Calu3 (cell line): ENCODE results near the gene EHBP1L1. TPM values are rescaled to one million over a fixed set of nuclear protein-coding genes. Genes with fewer than 3 reads are reported as not detected.
A peak's percentile ranks its signal among the peaks of the same experiment; 100 is the strongest.

Source experiments
- BruUV-seq: library from RNA; stranded (reverse); fragments of 400-500 nt; replicated peaks from 2 replicates; lab custom pipeline; 2021; lab: Mats Ljungman, UMichigan
- CTCF ChIA-PET: fragments of 300-600 bp; sonication (Branson Sonifier 250); formaldehyde crosslinking; loops from one replicate; lab custom pipeline; 2022; ENCODE audit warnings: antibody characterized with exemption; lab: Charles Lee
- DNase-seq: peaks from one replicate; pipeline ENCODE4 v3.0.0; 2022
- H3K27ac Mint-ChIP-seq: one replicate; pipeline ENCODE4 v1.8.0; 2022; ENCODE audit warnings: mixed read lengths; ENCODE audit not compliant: unreplicated experiment
- H3K27me3 Mint-ChIP-seq: one replicate; pipeline ENCODE4 v1.8.0; 2022; ENCODE audit warnings: mixed read lengths; ENCODE audit not compliant: unreplicated experiment
- H3K36me3 Mint-ChIP-seq: one replicate; pipeline ENCODE4 v1.8.0; 2022; ENCODE audit warnings: mild to moderate bottlenecking, moderate library complexity, mixed read lengths; ENCODE audit not compliant: insufficient read depth, unreplicated experiment
- H3K4me1 Mint-ChIP-seq: one replicate; pipeline ENCODE4 v1.8.0; 2022; ENCODE audit warnings: mild to moderate bottlenecking, low read depth, mixed read lengths; ENCODE audit not compliant: unreplicated experiment
- H3K4me3 Mint-ChIP-seq: one replicate; pipeline ENCODE4 v1.8.0; 2022; ENCODE audit warnings: mild to moderate bottlenecking, low read depth, moderate library complexity, mixed read lengths; ENCODE audit not compliant: unreplicated experiment
- H3K9me3 Mint-ChIP-seq: one replicate; pipeline ENCODE4 v1.8.0; 2022; ENCODE audit warnings: low read depth, mixed read lengths; ENCODE audit not compliant: unreplicated experiment
- CTCF ChIP-seq: fragments of 200-600 bp; IDR thresholded peaks from one replicate; pipeline ENCODE4 v1.8.0; 2022; ENCODE audit warnings: antibody characterized with exemption; ENCODE audit not compliant: unreplicated experiment
- intact Hi-C: fragments of 100-400 bp; cut with micrococcal nuclease; formaldehyde crosslinking; loops from one replicate; pipeline ENCODE4 v1.10.0; 2022; ENCODE audit not compliant: unreplicated experiment
- total RNA-seq: library from RNA; stranded (reverse); gene quantifications from 2 replicates; pipeline ENCODE4 v1.2.3, GENCODE V29; 2022

Gene EHBP1L1
- total RNA-seq, 1 experiment from 2014 or later = 73.7 TPM

GRCh38 chr11:65610404-65610803, 34.6 kb downstream of the EHBP1L1 start:
- no peak overlapping the region for H3K27ac Mint-ChIP-seq

GRCh38 chr11:65611028-65611757, 35.3 kb downstream of the EHBP1L1 start:
- CTCF ChIA-PET = no interaction called here
- BruUV-seq = no TSS peak
- no peak for TF ChIP-seq CTCF
- H3K4me1 Mint-ChIP-seq = peaks cover 37% of the 10 kb centered on the region
- H3K4me3 Mint-ChIP-seq = no peak overlapping the region
- no peaks in the 10 kb centered on the region for H3K27me3 Mint-ChIP-seq
- H3K36me3 Mint-ChIP-seq = peaks cover 80% of the 10 kb centered on the region
- H3K27ac Mint-ChIP-seq = no peak overlapping the region
- no peaks in the 10 kb centered on the region for H3K9me3 Mint-ChIP-seq
- intact Hi-C loops = no loop called here
- no peak for DNase-seq

More at GRCh38 chr11:65610404-65610803, 34.6 kb downstream of the EHBP1L1 start:
- BruUV-seq = no TSS peak
- Mint-ChIP-seq H3K4me3 (peak overlapping the region; percentile 3), H3K9me3 (no peaks in the 10 kb centered on the region), H3K36me3 (peaks cover 79% of the 10 kb centered on the region), H3K27me3 (no peaks in the 10 kb centered on the region), H3K4me1 (peaks cover 37% of the 10 kb centered on the region)
- intact Hi-C loops = no loop called here
- TF ChIP-seq CTCF = no peak
- no peak for DNase-seq
- CTCF ChIA-PET = interaction anchor here (1.2 to 1.5 kb wide), 2 partner anchors 8 to 17 kb away, joined by 3 read pairs; no protein-coding TSS in a partner anchor

- Mint-ChIP-seq H3K27me3 (no peaks in the 10 kb centered on the region), H3K36me3 (peaks cover 82% of the 10 kb centered on the region), H3K9me3 (no peaks in the 10 kb centered on the region), H3K27ac (peak overlapping the region; percentile 19), H3K4me1 (peaks cover 45% of the 10 kb centered on the region), H3K4me3 (peak overlapping the region; percentile 93)
- DNase-seq = no peak
- intact Hi-C loops = no loop called here
- TF ChIP-seq CTCF = no peak
- CTCF ChIA-PET = interaction anchor here (0.6 kb wide), 1 partner anchor 9 kb away, joined by 3 read pairs; no protein-coding TSS in a partner anchor
- no TSS peak for BruUV-seq
These were observed 36.1 kb downstream of the EHBP1L1 start for GRCh38 chr11:65611758-65612603.

GRCh38 chr11:65612691-65613090, 36.8 kb downstream of the EHBP1L1 start:
- intact Hi-C loops = no loop called here
- peak overlapping the region; percentile 93 for H3K4me3 Mint-ChIP-seq

More at GRCh38 chr11:65612691-65613090, 36.8 kb downstream of the EHBP1L1 start:
- no peak for TF ChIP-seq CTCF
- CTCF ChIA-PET = interaction anchor here (0.6 kb wide), 1 partner anchor 10 kb away, joined by 3 read pairs; no protein-coding TSS in a partner anchor
- peaks cover 46% of the 10 kb centered on the region for H3K4me1 Mint-ChIP-seq
- H3K36me3 Mint-ChIP-seq = peaks cover 83% of the 10 kb centered on the region
- BruUV-seq = no TSS peak
- H3K27ac Mint-ChIP-seq = peak overlapping the region; percentile 95
- no peaks in the 10 kb centered on the region for H3K9me3 Mint-ChIP-seq
- H3K27me3 Mint-ChIP-seq = no peaks in the 10 kb centered on the region
- no peak for DNase-seq
